SU-DHL-6 (cell line): ENCODE results near the gene NLRP13.

Experiments used
- H2AFZ ChIP-seq: fragments of 200-600 bp; sonication (generic); 2 replicates; pipeline ENCODE4 v1.6.1; 2014; ENCODE audit warnings: low read depth, mild to moderate bottlenecking, moderate library complexity, mixed read lengths, antibody characterized with exemption, low read length; ENCODE audit not compliant: severe bottlenecking
- H3F3A ChIP-seq: fragments of 200-600 bp; shearing (Covaris generic); 2 replicates; pipeline ENCODE4 v1.6.0; 2016; ENCODE audit warnings: antibody characterized with exemption, mild to moderate bottlenecking; ENCODE audit not compliant: insufficient read depth
- H3K27ac ChIP-seq: fragments of 200-600 bp; sonication (generic); 2 replicates; pipeline ENCODE4 v1.5.1; 2016; ENCODE audit warnings: low read depth, mild to moderate bottlenecking, low read length, moderate library complexity, mixed read lengths
- H3K27me3 ChIP-seq: fragments of 200-600 bp; sonication (generic), shearing (Covaris generic); 2 replicates; pipeline ENCODE4 v1.6.0; 2014; ENCODE audit warnings: mild to moderate bottlenecking, low read length
- H3K36me3 ChIP-seq: fragments of 200-600 bp; sonication (generic); 2 replicates; pipeline ENCODE4 v1.6.1; 2014; ENCODE audit warnings: mild to moderate bottlenecking, low read length, mixed read lengths
- H3K4me2 ChIP-seq: fragments of 300-600, 200-600 bp; shearing (Covaris generic), sonication (generic); 2 replicates; pipeline ENCODE4 v1.6.0; 2014; ENCODE audit warnings: low read length, low read depth, mild to moderate bottlenecking; ENCODE audit not compliant: poor library complexity, severe bottlenecking
- H3K4me3 ChIP-seq: fragments of 200-600 bp; sonication (generic); 2 replicates; pipeline ENCODE4 v1.5.1; 2014; ENCODE audit warnings: antibody characterized with exemption, low read length, mild to moderate bottlenecking, mixed read lengths; ENCODE audit not compliant: insufficient read depth, poor library complexity, severe bottlenecking
- H3K79me2 ChIP-seq: fragments of 200-600 bp; sonication (generic); 2 replicates; pipeline ENCODE4 v1.6.1; 2014; ENCODE audit warnings: mild to moderate bottlenecking, low read length, moderate library complexity; ENCODE audit not compliant: insufficient read depth
- H3K9ac ChIP-seq: fragments of 200-600 bp; sonication (generic); 2 replicates; pipeline ENCODE4 v1.7.0; 2014; ENCODE audit warnings: mild to moderate bottlenecking, low read length
- H3K9me2 ChIP-seq: fragments of 200-600 bp; sonication (generic); replicated peaks from 2 replicates; pipeline ENCODE4 v1.6.1; 2014; ENCODE audit warnings: low read length; ENCODE audit not compliant: insufficient read depth
- H3K9me3 ChIP-seq: fragments of 200-600 bp; sonication (generic); 2 replicates; pipeline ENCODE4 v1.6.1; 2014; ENCODE audit warnings: low read length, mixed read lengths; ENCODE audit not compliant: insufficient read depth
- H4K20me1 ChIP-seq: fragments of 200-600 bp; sonication (generic); 2 replicates; pipeline ENCODE4 v1.6.1; 2014; ENCODE audit warnings: low read depth, mild to moderate bottlenecking, antibody characterized with exemption, low read length, moderate library complexity, mixed read lengths
- CTCF ChIP-seq: fragments of 200-600 bp; sonication (generic); IDR thresholded peaks from one replicate; pipeline ENCODE4 v1.5.1; 2017; ENCODE audit warnings: antibody characterized with exemption, mild to moderate bottlenecking, low read length, moderate library complexity; ENCODE audit not compliant: insufficient read depth, poor library complexity, severe bottlenecking
- EZH2phosphoT487 ChIP-seq: fragments of 200-600 bp; sonication (generic), shearing (Covaris generic); conservative IDR thresholded peaks from 2 replicates; pipeline ENCODE4 v1.6.1; 2018; ENCODE audit warnings: mild to moderate bottlenecking, antibody characterized with exemption, low read length, moderate library complexity, mixed read lengths

NLRP13 gene

GRCh38 chr19:55882626-55883025 lies 49.5 kb downstream of the NLRP13 start:
- Histone ChIP-seq H3K27ac (no peak overlapping the region), H3F3A (no peaks in the 10 kb centered on the region), H3K36me3 (no peaks in the 10 kb centered on the region), H3K9me2 (no peaks in the 10 kb centered on the region), H3K27me3 (no peaks in the 10 kb centered on the region), H4K20me1 (no peaks in the 10 kb centered on the region), H3K9me3 (no peaks in the 10 kb centered on the region), H3K4me3 (no peak overlapping the region), H3K4me2 (no peak overlapping the region), H3K9ac (no peak overlapping the region), H3K79me2 (no peaks in the 10 kb centered on the region), H2AFZ (no peak overlapping the region)
- TF ChIP-seq EZH2phosphoT487 (no peak), CTCF (no peak)

GRCh38 chr19:55877211-55877610 lies 54.9 kb downstream of the NLRP13 start:
- no peaks in the 10 kb centered on the region for H3K9me2 ChIP-seq
- no peak for TF ChIP-seq EZH2phosphoT487
- TF ChIP-seq CTCF: no peak

GRCh38 chr19:55870736-55871135 lies 61.4 kb downstream of the NLRP13 start:
- Histone ChIP-seq H3F3A (no peaks in the 10 kb centered on the region), H2AFZ (no peak overlapping the region), H3K9me2 (no peaks in the 10 kb centered on the region), H3K4me3 (no peak overlapping the region), H3K79me2 (no peaks in the 10 kb centered on the region), H3K27me3 (0 out of 2 replicates have a peak, but pooled peaks cover 2% of the 10 kb centered on the region), H3K9me3 (peaks cover 6% of the 10 kb centered on the region), H3K4me2 (no peak overlapping the region), H3K36me3 (peaks cover 22% of the 10 kb centered on the region), H3K9ac (no peak overlapping the region), H3K27ac (no peak overlapping the region), H4K20me1 (no peaks in the 10 kb centered on the region)
- TF ChIP-seq EZH2phosphoT487 (no peak), CTCF (no peak)

More at GRCh38 chr19:55877211-55877610, 54.9 kb downstream of the NLRP13 start:
- no peaks in the 10 kb centered on the region for H4K20me1 ChIP-seq
- no peak overlapping the region for H3K27ac ChIP-seq
- no peak overlapping the region for H2AFZ ChIP-seq
- no peaks in the 10 kb centered on the region for H3K79me2 ChIP-seq
- H3K4me3 ChIP-seq: no peak overlapping the region
- peaks cover 6% of the 10 kb centered on the region for H3K9me3 ChIP-seq
- H3K27me3 ChIP-seq: no peaks in the 10 kb centered on the region
- H3K9ac ChIP-seq: no peak overlapping the region
- no peaks in the 10 kb centered on the region for H3F3A ChIP-seq
- H3K36me3 ChIP-seq: peaks cover 19% of the 10 kb centered on the region
- no peak overlapping the region for H3K4me2 ChIP-seq
